ENCODE measurements around the gene MAPT.

The MAPT gene

GRCh38 chr17:46074540-46074939, 180.2 kb downstream of the MAPT start:
- no peak for DNase-seq
